GM18868 (cell line): ENCODE measurements around the gene ZMIZ1.
A peak's percentile ranks its signal among the peaks of the same experiment; 100 is the strongest.

Experiments
- ATAC-seq: cut with Tn5 transposase; IDR thresholded peaks from one replicate; pipeline ENCODE4 v1.9.1; 2021; ENCODE audit warnings: mild to moderate bottlenecking, moderate library complexity; ENCODE audit not compliant: unreplicated experiment

Gene ZMIZ1

GRCh38 chr10:79258894-79259293, 190.1 kb downstream of the ZMIZ1 start:
- no peak for ATAC-seq

DNA sequence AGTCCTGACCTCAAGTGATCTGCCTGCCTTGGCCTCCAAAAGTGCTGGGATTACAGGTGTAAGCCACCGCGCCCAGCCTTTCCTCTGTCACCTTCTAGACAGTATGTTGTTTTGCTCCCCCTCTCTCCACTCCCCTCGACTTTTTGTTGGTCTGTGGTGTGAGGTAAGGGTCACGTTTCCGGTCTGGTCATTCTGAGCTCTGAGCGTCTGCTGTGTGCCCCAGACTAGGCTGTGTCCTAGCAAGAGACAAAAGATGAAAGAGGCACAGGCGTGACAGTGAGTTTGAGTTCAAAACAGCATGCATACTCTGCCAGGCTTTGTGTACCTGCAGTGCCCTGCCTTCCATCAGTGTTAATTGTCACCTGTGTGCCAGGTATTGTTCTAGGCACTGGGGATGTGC, 191.1 kb downstream of the ZMIZ1 start:
- no peak for ATAC-seq

- no peak for ATAC-seq
Observed at GRCh38 chr10:79260811-79261740, 192.3 kb downstream of the ZMIZ1 start.

GRCh38 chr10:79262131-79262530, 193.4 kb downstream of the ZMIZ1 start:
- no peak for ATAC-seq

- ATAC-seq: no peak
Observed at GRCh38 chr10:79262959-79263746, 194.4 kb downstream of the ZMIZ1 start.

GRCh38 chr10:79263939-79264338, 195.2 kb downstream of the ZMIZ1 start:
- ATAC-seq: no peak

DNA sequence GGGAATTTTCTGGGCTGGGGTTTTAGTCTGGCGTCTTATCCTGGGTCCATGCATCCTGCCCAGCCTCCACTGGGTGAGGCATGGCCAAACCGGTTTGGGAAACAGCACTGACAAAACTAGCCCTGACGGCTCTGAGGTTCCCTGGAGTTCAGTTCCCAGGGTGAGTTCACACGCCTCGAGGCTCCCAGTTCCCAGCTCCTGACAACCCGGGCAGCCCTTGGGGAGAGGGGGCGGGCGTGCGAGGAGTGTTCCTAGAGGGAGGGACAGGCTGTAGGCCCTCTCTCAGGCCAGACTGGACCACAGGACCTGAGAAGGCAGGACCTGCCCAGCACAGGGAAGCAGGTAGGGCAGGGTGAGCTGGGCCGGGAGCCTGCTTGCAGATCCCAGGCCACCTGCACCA, 196.2 kb downstream of the ZMIZ1 start:
- no peak for ATAC-seq

GRCh38 chr10:79266084-79266483, 197.3 kb downstream of the ZMIZ1 start:
- peak; percentile 40 for ATAC-seq

- ATAC-seq: peak; percentile 84
Observed at GRCh38 chr10:79266543-79267312, 198.0 kb downstream of the ZMIZ1 start.

DNA sequence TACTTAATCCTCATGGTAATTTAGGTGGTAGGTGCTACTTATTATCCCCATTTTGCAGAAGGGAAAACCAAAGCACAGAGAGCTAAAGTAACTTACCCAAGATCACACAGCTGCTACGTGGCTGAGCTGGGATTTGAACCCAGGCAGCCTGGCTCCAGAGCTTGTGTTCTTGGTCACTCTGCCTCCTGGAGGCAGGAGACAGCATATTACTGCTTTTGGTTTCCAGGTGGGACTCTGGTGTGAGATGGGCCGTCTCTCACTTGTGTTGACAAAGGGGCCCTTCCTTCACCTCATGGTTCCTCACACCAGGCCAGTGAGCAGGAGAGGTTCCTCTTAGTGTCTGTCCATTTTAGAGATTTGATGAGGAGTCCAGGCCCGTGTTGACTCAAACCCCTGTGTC, 198.7 kb downstream of the ZMIZ1 start:
- ATAC-seq: no peak

DNA sequence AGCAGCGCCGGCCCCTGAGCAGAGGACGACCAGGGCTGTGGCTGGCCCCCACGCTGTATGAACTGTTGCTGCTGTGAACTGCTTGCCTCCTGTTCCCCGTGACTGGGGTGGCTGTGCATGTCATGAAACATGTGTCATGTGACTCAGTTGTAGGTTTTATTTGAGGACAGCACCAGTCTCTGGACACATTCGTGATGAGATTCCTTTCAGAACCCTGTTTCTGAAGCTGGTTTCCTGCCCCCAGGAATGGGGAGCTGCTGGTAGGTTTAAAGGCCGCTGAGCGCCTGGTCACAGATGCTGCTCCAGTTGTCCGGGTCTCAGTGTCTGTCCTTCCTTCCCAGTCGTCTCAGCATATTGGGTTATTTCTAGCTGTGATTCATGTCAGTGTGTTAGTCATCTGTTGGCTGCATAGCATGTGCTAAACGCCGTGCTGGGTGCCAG, 199.4 kb downstream of the ZMIZ1 start:
- no peak for ATAC-seq

- no peak for ATAC-seq
Observed at GRCh38 chr10:79268742-79269141, 200.0 kb downstream of the ZMIZ1 start.

DNA sequence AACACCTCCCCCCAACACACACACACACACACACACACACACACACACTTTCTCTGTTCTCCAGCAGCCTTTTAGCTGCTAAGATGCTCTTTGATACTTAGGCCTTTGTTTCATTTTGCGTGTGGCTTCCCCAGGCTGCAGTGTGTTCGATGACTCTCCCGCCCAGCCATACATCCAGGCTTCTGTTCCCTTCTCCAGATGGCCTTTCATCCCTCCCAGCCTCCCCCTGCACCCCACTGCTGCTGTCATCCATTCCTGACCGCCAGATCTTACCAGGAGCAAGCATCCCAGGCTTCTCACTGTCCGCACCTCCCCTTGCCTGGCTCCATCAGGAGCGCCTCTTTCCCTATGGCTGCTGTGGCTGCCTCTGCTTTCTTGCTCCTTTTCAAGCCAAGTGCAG, 200.7 kb downstream of the ZMIZ1 start:
- ATAC-seq: no peak

GRCh38 chr10:79269969-79270368, 201.2 kb downstream of the ZMIZ1 start:
- ATAC-seq: no peak

GRCh38 chr10:79270466-79271246, 201.9 kb downstream of the ZMIZ1 start:
- ATAC-seq: no peak

DNA sequence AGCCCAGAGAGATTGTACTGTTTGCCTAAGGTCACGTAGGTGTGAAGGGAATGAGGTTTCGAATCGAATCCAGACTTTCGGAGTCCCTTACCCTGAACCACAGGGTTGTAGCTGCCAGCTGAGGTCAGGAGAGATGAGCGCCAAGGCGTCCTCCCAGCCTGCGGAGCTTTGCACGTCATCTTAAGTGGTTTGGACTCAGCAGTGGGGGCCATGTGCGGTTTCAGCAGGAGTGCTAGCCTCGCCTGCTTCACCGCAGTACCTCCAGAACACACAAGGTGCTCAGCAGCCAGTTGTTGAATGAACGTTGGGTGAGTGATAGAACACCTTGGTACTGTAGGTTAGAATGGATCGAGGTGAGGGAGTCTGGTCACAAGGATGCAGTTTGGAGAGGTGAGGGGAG, 203.6 kb downstream of the ZMIZ1 start:
- ATAC-seq: no peak

GRCh38 chr10:79273604-79274003, 204.8 kb downstream of the ZMIZ1 start:
- no peak for ATAC-seq

DNA sequence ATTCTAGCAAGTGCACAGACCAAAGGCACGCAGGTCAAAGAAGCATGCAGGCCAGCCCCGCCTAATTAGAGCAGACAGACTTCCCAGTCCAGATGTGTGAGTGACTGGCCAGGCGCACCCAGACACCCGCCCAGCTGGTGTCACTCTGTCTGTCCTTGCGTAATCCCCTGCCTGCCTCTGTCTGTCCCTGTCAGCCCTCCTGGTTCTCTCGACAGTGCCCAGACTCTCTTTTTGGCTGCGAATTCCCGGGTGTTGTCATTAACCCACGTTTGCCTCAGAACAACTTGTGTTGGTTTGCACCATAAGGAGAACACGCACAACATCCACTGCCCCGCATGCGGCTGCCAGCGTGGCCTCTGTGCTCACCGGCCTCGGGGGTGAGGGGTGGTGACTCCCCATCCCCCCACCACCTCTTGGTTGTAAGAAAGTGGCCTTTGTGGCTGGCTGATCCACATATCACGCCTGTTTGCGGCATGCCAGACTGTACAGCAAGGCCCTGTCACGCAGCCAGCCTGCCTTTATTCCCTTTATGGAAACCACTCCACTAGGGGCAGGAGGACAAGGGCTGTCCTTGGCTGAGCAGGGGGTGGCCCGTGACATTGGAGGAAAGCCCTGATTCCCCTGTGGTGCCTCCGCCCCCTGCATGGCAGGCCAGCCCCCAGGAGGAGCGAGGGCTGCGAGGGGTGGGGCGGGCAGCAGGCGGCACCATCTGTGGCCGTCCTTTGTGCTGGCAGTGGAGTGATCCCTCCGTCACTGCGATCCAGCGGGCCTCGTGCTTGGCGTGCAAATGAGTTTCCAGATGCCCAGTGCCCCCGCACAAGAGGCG, 205.7 kb downstream of the ZMIZ1 start:
- ATAC-seq: no peak

GRCh38 chr10:79275105-79275430, 206.3 kb downstream of the ZMIZ1 start:
- ATAC-seq: no peak

DNA sequence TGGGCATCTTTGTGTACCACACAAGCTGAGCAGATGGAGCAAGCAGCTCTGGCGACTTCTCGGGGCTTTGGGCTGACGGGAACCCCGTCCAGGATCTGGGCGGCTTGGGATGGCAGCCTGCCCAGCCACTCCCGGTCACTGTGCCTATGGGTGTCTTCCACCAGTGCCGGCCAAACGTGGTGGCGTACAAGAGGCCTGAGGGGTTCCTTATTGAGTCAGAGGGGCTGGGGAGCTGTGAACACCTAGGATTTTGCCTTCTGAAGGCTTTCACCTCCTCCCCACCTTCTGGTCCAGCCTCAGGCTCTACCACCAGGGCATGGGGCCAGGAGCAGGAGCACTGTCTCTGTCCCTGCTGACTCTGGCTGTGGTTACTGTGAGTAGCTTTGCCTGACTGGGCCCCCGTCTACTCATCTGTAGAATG, 206.7 kb downstream of the ZMIZ1 start:
- no peak for ATAC-seq
